Keratinocyte (primary cell): Measurements from ENCODE around the gene IDS.

Experiments used
- EZH2 ChIP-seq: IDR thresholded peaks from one replicate; pipeline ENCODE4 v1.6.1; 2012; ENCODE audit warnings: inconsistent platforms, mild to moderate bottlenecking, low read length, moderate library complexity
- TF ChIP-seq, protein P1 (sequence below), 3 experiments: IDR thresholded peaks in 1 of 3; conservative IDR thresholded peaks in 1 of 3; optimal IDR thresholded peaks in 1 of 3; 2 replicates in 2 of 3; 3 replicates in 1 of 3; pipeline versions ENCODE3 to v1.5.1; 2011; ENCODE audit warnings: low read length in 3 of 3, mild to moderate bottlenecking in 3 of 3, moderate library complexity in 2 of 3, control low read depth in 1 of 3, inconsistent platforms in 1 of 3; ENCODE audit not compliant: insufficient read depth in 2 of 3; ENCODE audit errors: extremely low read depth in 1 of 3

- TF ChIP-seq, protein P1, sequence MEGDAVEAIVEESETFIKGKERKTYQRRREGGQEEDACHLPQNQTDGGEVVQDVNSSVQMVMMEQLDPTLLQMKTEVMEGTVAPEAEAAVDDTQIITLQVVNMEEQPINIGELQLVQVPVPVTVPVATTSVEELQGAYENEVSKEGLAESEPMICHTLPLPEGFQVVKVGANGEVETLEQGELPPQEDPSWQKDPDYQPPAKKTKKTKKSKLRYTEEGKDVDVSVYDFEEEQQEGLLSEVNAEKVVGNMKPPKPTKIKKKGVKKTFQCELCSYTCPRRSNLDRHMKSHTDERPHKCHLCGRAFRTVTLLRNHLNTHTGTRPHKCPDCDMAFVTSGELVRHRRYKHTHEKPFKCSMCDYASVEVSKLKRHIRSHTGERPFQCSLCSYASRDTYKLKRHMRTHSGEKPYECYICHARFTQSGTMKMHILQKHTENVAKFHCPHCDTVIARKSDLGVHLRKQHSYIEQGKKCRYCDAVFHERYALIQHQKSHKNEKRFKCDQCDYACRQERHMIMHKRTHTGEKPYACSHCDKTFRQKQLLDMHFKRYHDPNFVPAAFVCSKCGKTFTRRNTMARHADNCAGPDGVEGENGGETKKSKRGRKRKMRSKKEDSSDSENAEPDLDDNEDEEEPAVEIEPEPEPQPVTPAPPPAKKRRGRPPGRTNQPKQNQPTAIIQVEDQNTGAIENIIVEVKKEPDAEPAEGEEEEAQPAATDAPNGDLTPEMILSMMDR (optimal IDR thresholded peaks at IDR 0.05 in 1 of 3, IDR thresholded peaks at IDR 0.05 in 1 of 3, conservative IDR thresholded peaks at IDR 0.05 in 1 of 3; ENCODE audit: extremely low read depth in 1 of 3, insufficient read depth in 2 of 3, low read length in 3 of 3): no peak
- TF ChIP-seq EZH2: no peak
Measured at GRCh38 chrX:149528381-149528780, 23.3 kb upstream of the IDS start.
